Left ventricle myocardium inferior (tissue), 1 donor: ENCODE measurements around the gene USO1. TPM values are rescaled to one million over a fixed set of nuclear protein-coding genes. Genes with fewer than 3 reads are reported as not detected.

Experiments
- DNase-seq: peaks from one replicate; pipeline ENCODE4 v3.0.0-alpha.2; 2020
- H3K27ac ChIP-seq: fragments of 200-600 bp; replicated peaks from 2 replicates; pipeline ENCODE4 v1.8.0; 2021
- H3K27me3 ChIP-seq: fragments of 200-600 bp; 2 replicates; pipeline ENCODE4 v1.8.0; 2021; ENCODE audit warnings: low read depth
- H3K36me3 ChIP-seq: fragments of 200-600 bp; 2 replicates; pipeline ENCODE4 v1.8.0; 2021
- H3K4me1 ChIP-seq: fragments of 200-600 bp; 2 replicates; pipeline ENCODE4 v1.8.0; 2021
- H3K4me3 ChIP-seq: fragments of 200-600 bp; 2 replicates; pipeline ENCODE4 v1.8.0; 2021; ENCODE audit warnings: mild to moderate bottlenecking, moderate library complexity
- H3K9me3 ChIP-seq: fragments of 200-600 bp; replicated peaks from 2 replicates; pipeline ENCODE4 v1.8.0; 2021
- CTCF ChIP-seq: fragments of 200-600 bp; IDR thresholded peaks from 2 replicates; pipeline ENCODE4 v1.8.0; 2021; ENCODE audit warnings: antibody characterized with exemption, mild to moderate bottlenecking, borderline replicate concordance
- intact Hi-C: fragments of 100-400 bp; cut with micrococcal nuclease; formaldehyde crosslinking; loops from one replicate; pipeline ENCODE4 v1.11.0; 2022
- total RNA-seq: library from RNA; stranded (reverse); fragmentation: NEBNext Ultra II Directional; extraction: Animal tissue kit (Norgen Biotek cat#: 25700); gene quantifications from one replicate; pipeline ENCODE4 v1.2.1, GENCODE V29; 2021
- donor health status: DM: no; HTN: yes; CAD: no; lungs with severe emphysema.

Gene USO1
- total RNA-seq, 1 donor from 2014 or later: 84.3 TPM

GRCh38 chr4:75705198-75705977 is 19.0 kb upstream of the USO1 start:
- no peak for DNase-seq
- H3K4me1 ChIP-seq: peaks cover 4% of the 10 kb centered on the region
- H3K9me3 ChIP-seq: no peaks in the 10 kb centered on the region
- H3K4me3 ChIP-seq: no peak overlapping the region
- H3K27me3 ChIP-seq: no peaks in the 10 kb centered on the region
- intact Hi-C loops: no loop called here
- TF ChIP-seq CTCF: no peak
- H3K27ac ChIP-seq: no peak overlapping the region
- H3K36me3 ChIP-seq: no peaks in the 10 kb centered on the region

- intact Hi-C loops: no loop called here
Observed at GRCh38 chr4:75708218-75708691, 16.1 kb upstream of the USO1 start.

GRCh38 chr4:75710246-75710645 is 14.1 kb upstream of the USO1 start:
- H3K27ac ChIP-seq: peak overlapping the region; percentile 2
- H3K27me3 ChIP-seq: no peaks in the 10 kb centered on the region
- H3K36me3 ChIP-seq: no peaks in the 10 kb centered on the region
- TF ChIP-seq CTCF: no peak
- H3K9me3 ChIP-seq: no peaks in the 10 kb centered on the region
- intact Hi-C loops: no loop called here
- DNase-seq: no peak
- no peak overlapping the region for H3K4me3 ChIP-seq
- H3K4me1 ChIP-seq: peaks cover 17% of the 10 kb centered on the region

More at GRCh38 chr4:75708218-75708691, 16.1 kb upstream of the USO1 start:
- H3K36me3 ChIP-seq: no peaks in the 10 kb centered on the region
- H3K4me3 ChIP-seq: no peak overlapping the region
- DNase-seq: no peak
- TF ChIP-seq CTCF: peak; percentile 31
- no peak overlapping the region for H3K27ac ChIP-seq
- H3K4me1 ChIP-seq: peaks cover 6% of the 10 kb centered on the region
- H3K27me3 ChIP-seq: no peaks in the 10 kb centered on the region
- H3K9me3 ChIP-seq: no peaks in the 10 kb centered on the region

- DNase-seq: no peak
- Histone ChIP-seq H3K36me3 (no peaks in the 10 kb centered on the region), H3K27ac (no peak overlapping the region), H3K27me3 (no peaks in the 10 kb centered on the region), H3K9me3 (no peaks in the 10 kb centered on the region), H3K4me1 (peaks cover 26% of the 10 kb centered on the region), H3K4me3 (no peak overlapping the region)
- intact Hi-C loops: no loop called here
- no peak for TF ChIP-seq CTCF
Observed at GRCh38 chr4:75714011-75714410, 10.4 kb upstream of the USO1 start.

- Histone ChIP-seq H3K27ac (peak overlapping the region; percentile 31), H3K4me1 (peaks cover 26% of the 10 kb centered on the region), H3K4me3 (no peak overlapping the region), H3K9me3 (no peaks in the 10 kb centered on the region), H3K36me3 (no peaks in the 10 kb centered on the region), H3K27me3 (no peaks in the 10 kb centered on the region)
- DNase-seq: no peak
- no peak for TF ChIP-seq CTCF
- intact Hi-C loops: no loop called here
Observed at GRCh38 chr4:75714704-75715103, 9.7 kb upstream of the USO1 start.
